Sigmoid colon (tissue), 4 donors: ENCODE results near the gene CFAP58.

Experiments
- EP300 ChIP-seq, 4 donors: sonication (generic); formaldehyde crosslinking; IDR thresholded peaks; one replicate each; pipeline ENCODE4 v1.6.1; 2017; ENCODE audit warnings: antibody characterized with exemption in 4 of 4
- POLR2A ChIP-seq, 2 donors: fragments of 450-650 bp; IDR thresholded peaks; one replicate each; pipeline ENCODE4 v1.6.1; 2016; ENCODE audit warnings: antibody characterized with exemption in 2 of 2, mild to moderate bottlenecking in 2 of 2, moderate library complexity in 2 of 2
- POLR2AphosphoS5 ChIP-seq, 4 donors: sonication (generic); formaldehyde crosslinking; IDR thresholded peaks; one replicate each; pipeline ENCODE4 v1.6.1; 2017; ENCODE audit warnings: antibody characterized with exemption in 4 of 4
- TF ChIP-seq, protein P1 (sequence below), 4 experiments: fragments of 450-650 bp in 3 of 4; fragments of 200-600 bp in 1 of 4; IDR thresholded peaks; one replicate each; pipeline ENCODE4 v1.5.1; 2016 to 2019; ENCODE audit warnings: antibody characterized with exemption in 4 of 4, mild to moderate bottlenecking in 3 of 4, moderate library complexity in 2 of 4

DNA sequence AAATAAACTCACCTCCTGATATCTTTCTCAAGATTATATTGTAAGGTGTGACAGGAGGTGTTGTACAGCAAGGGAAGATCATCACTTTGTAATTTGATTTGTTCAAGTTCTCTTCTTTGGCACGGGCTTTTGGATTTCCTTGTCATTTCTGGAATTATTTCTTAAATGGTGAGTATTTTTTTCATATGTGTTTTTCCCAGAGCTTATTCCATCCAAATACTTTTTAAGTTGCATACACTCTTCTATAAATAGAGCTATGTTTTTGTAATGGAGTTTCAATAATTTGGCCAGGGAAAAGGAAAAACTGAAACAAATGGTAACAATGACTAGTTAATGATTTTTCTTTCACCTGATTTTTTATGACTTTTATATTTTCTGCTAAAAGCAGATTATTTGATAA, 92.5 kb downstream of the CFAP58 start:
- TF ChIP-seq POLR2A (IDR thresholded peaks at IDR 0.05) (no peak), POLR2AphosphoS5 (IDR thresholded peaks at IDR 0.05) (no peak), EP300 (IDR thresholded peaks at IDR 0.05) (no peak)
- TF ChIP-seq, protein P1, sequence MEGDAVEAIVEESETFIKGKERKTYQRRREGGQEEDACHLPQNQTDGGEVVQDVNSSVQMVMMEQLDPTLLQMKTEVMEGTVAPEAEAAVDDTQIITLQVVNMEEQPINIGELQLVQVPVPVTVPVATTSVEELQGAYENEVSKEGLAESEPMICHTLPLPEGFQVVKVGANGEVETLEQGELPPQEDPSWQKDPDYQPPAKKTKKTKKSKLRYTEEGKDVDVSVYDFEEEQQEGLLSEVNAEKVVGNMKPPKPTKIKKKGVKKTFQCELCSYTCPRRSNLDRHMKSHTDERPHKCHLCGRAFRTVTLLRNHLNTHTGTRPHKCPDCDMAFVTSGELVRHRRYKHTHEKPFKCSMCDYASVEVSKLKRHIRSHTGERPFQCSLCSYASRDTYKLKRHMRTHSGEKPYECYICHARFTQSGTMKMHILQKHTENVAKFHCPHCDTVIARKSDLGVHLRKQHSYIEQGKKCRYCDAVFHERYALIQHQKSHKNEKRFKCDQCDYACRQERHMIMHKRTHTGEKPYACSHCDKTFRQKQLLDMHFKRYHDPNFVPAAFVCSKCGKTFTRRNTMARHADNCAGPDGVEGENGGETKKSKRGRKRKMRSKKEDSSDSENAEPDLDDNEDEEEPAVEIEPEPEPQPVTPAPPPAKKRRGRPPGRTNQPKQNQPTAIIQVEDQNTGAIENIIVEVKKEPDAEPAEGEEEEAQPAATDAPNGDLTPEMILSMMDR (IDR thresholded peaks at IDR 0.05): no peak
